Measurements from ENCODE around the gene GBF1. TPM values are rescaled to one million over a fixed set of nuclear protein-coding genes. Genes with fewer than 3 reads are reported as not detected.

Gene GBF1
- total and polyA plus RNA-seq, 2 donors (not counting 1 experiment from before 2014, with no cell fraction given), result 20.8 to 39.3 TPM

DNA sequence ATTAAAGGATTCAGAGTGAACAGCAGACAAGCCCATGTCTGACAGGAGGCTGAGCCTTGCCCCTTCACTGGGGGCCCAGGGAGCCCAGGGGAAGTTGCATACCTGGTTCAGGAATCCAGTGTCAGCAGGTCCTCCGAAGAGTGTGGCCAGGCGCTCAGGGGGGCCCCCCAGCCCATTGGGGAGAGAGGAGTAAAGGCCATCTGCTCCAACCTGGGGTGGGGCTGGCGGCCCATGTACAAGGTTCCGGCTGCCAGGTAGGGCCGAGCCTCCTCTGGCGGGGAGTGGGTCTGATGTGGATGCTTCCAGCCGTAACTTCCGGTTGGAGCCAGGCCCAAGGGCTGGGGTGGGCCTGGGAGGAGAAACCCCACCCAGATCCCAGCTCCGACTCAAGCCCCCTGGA lies 171.0 kb downstream of the GBF1 start:
- H3K4me2 ChIP-seq (replicated peaks; ENCODE audit: low read depth, low read length, poor library complexity, severe bottlenecking), result no peak overlapping the region
- H3K4me1 ChIP-seq (ENCODE audit: control insufficient read depth in 2 of 2, insufficient read depth in 2 of 2, low read length in 2 of 2), result peaks cover 24% of the 10 kb centered on the region in 2 donors
- H3K9me3 Mint-ChIP-seq (ENCODE audit: insufficient read depth), result no peaks in the 10 kb centered on the region
- H3K27me3 Mint-ChIP-seq, result peaks cover 51% of the 10 kb centered on the region
- ChIA-PET POLR2A (no interaction called here), CTCF (no interaction called here)
- WGBS (ENCODE audit: insufficient coverage), result 93% methylated on average over 6 of the region's 9 CpGs
- H3K9me3 ChIP-seq (ENCODE audit: control extremely low read depth in 1 of 3, control insufficient read depth in 2 of 3, insufficient read depth in 1 of 3, low read length in 2 of 3), result peaks cover 0 to 14% (median 0%) of the 10 kb centered on the region in 3 donors
- DNase-seq, result no peak
- H3K79me2 ChIP-seq (ENCODE audit: control insufficient read depth, insufficient read depth, low read length), result no peaks in the 10 kb centered on the region
- no peak overlapping the region for H3K27ac ChIP-seq (ENCODE audit: low read length in 2 of 2)
- H3K9ac ChIP-seq (ENCODE audit: low read length), result no peak overlapping the region
- no peak overlapping the region for H2AFZ ChIP-seq (ENCODE audit: insufficient read depth, low read depth, low read length, poor library complexity, severe bottlenecking)
- TF ChIP-seq, protein P1, sequence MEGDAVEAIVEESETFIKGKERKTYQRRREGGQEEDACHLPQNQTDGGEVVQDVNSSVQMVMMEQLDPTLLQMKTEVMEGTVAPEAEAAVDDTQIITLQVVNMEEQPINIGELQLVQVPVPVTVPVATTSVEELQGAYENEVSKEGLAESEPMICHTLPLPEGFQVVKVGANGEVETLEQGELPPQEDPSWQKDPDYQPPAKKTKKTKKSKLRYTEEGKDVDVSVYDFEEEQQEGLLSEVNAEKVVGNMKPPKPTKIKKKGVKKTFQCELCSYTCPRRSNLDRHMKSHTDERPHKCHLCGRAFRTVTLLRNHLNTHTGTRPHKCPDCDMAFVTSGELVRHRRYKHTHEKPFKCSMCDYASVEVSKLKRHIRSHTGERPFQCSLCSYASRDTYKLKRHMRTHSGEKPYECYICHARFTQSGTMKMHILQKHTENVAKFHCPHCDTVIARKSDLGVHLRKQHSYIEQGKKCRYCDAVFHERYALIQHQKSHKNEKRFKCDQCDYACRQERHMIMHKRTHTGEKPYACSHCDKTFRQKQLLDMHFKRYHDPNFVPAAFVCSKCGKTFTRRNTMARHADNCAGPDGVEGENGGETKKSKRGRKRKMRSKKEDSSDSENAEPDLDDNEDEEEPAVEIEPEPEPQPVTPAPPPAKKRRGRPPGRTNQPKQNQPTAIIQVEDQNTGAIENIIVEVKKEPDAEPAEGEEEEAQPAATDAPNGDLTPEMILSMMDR (IDR thresholded peaks at IDR 0.05), result no peak
- no peak for TF ChIP-seq EZH2 (IDR thresholded peaks at IDR 0.05; ENCODE audit: borderline replicate concordance, insufficient read depth, low read depth, low read length, poor library complexity, severe bottlenecking)
- H3K4me1 Mint-ChIP-seq, result peaks cover 36% of the 10 kb centered on the region
- H3K4me3 ChIP-seq (ENCODE audit: control extremely low read depth in 1 of 5, extremely low read depth in 1 of 5, insufficient read depth in 1 of 5, low read depth in 2 of 5, low read length in 4 of 5), result no peak overlapping the region
- ATAC-seq (ENCODE audit: low read depth), result no peak
- intact Hi-C loops (cut with micrococcal nuclease), result no loop called here
- H3K36me3 ChIP-seq (replicated peaks in 1 of 2; ENCODE audit: control extremely low read depth in 1 of 2, control insufficient read depth in 1 of 2, extremely low read depth in 1 of 2, insufficient read depth in 2 of 2, low read length in 1 of 2), result no peaks in the 10 kb centered on the region
- H4K20me1 ChIP-seq (ENCODE audit: control insufficient read depth, insufficient read depth, low read length, poor library complexity, severe bottlenecking), result peaks cover 6% of the 10 kb centered on the region
- H3K27ac Mint-ChIP-seq, result no peak overlapping the region
- H3K27me3 ChIP-seq (replicated peaks in 1 of 4; ENCODE audit: control extremely low read depth in 1 of 4, control insufficient read depth in 3 of 4, insufficient read depth in 4 of 4, low read length in 3 of 4), result peaks cover 0 to 75% (median 40%) of the 10 kb centered on the region in 4 experiments
- H3K4me3 Mint-ChIP-seq, result no peak overlapping the region

DNA sequence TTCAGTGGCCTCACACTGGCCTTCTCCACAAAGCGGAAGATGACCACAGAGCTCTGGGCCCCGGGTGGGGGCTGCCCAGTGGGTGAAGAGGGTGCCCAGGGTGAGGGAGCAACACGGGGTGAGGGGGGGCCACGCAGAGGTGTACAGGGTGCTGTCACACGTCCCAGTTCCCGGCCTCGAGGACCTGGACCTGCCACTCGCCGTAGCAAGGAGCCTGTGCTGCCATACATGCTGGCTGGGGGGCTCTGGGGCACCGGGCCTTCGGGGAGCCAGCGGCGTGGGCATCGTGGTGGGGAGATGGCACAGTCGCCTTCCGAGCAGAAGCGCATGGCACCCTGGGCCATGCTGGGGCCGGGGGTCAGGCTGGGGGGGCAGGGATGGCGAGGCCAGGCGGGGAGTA lies 171.4 kb downstream of the GBF1 start:
- no peak for ATAC-seq (ENCODE audit: low read depth)
- Histone ChIP-seq H3K9me3 (ENCODE audit: control extremely low read depth in 1 of 3, control insufficient read depth in 2 of 3, insufficient read depth in 1 of 3, low read length in 2 of 3) (peaks cover 0 to 14% (median 0%) of the 10 kb centered on the region in 3 donors), H3K79me2 (ENCODE audit: control insufficient read depth, insufficient read depth, low read length) (no peaks in the 10 kb centered on the region), H3K4me3 (ENCODE audit: control extremely low read depth in 1 of 5, extremely low read depth in 1 of 5, insufficient read depth in 1 of 5, low read depth in 2 of 5, low read length in 4 of 5) (no peak overlapping the region), H3K4me2 (replicated peaks; ENCODE audit: low read depth, low read length, poor library complexity, severe bottlenecking) (no peak overlapping the region), H3K27me3 (replicated peaks in 1 of 4; ENCODE audit: control extremely low read depth in 1 of 4, control insufficient read depth in 3 of 4, insufficient read depth in 4 of 4, low read length in 3 of 4) (peaks cover 0 to 70% (median 36%) of the 10 kb centered on the region in 4 experiments), H3K27ac (ENCODE audit: low read length in 2 of 2) (no peak overlapping the region), H4K20me1 (ENCODE audit: control insufficient read depth, insufficient read depth, low read length, poor library complexity, severe bottlenecking) (peaks cover 6% of the 10 kb centered on the region), H3K36me3 (replicated peaks in 1 of 2; ENCODE audit: control extremely low read depth in 1 of 2, control insufficient read depth in 1 of 2, extremely low read depth in 1 of 2, insufficient read depth in 2 of 2, low read length in 1 of 2) (no peaks in the 10 kb centered on the region), H3K9ac (ENCODE audit: low read length) (no peak overlapping the region), H2AFZ (ENCODE audit: insufficient read depth, low read depth, low read length, poor library complexity, severe bottlenecking) (no peak overlapping the region), H3K4me1 (ENCODE audit: control insufficient read depth in 2 of 2, insufficient read depth in 2 of 2, low read length in 2 of 2) (peaks cover 24 to 25% of the 10 kb centered on the region in 2 donors)
- intact Hi-C loops (cut with micrococcal nuclease), result no loop called here
- ChIA-PET POLR2A (no interaction called here), CTCF (no interaction called here)
- DNase-seq, result peak; percentile 15
- Mint-ChIP-seq H3K4me3 (no peak overlapping the region), H3K9me3 (ENCODE audit: insufficient read depth) (no peaks in the 10 kb centered on the region), H3K27ac (no peak overlapping the region), H3K4me1 (peaks cover 33% of the 10 kb centered on the region), H3K27me3 (peaks cover 47% of the 10 kb centered on the region)
- 90% methylated on average over 20 of the region's 20 CpGs for WGBS (ENCODE audit: insufficient coverage)
- no peak for TF ChIP-seq EZH2 (IDR thresholded peaks at IDR 0.05; ENCODE audit: borderline replicate concordance, insufficient read depth, low read depth, low read length, poor library complexity, severe bottlenecking)
- TF ChIP-seq, protein P1 (IDR thresholded peaks at IDR 0.05), result no peak
